Endodermal cell (in vitro differentiated cells): Measurements from ENCODE around the gene FBXW7. TPM values are rescaled to one million over a fixed set of nuclear protein-coding genes. Genes with fewer than 3 reads are reported as not detected.

Experiments used
- DNase-seq: peaks from one replicate; pipeline ENCODE4 v3.0.0-alpha.2; 2017
- H3K27ac ChIP-seq: 2 replicates; pipeline ENCODE4 v1.5.1; 2013; ENCODE audit warnings: mild to moderate bottlenecking, low read depth, low read length, moderate library complexity
- H3K27me3 ChIP-seq: 2 replicates; pipeline ENCODE4 v1.6.1; 2013; ENCODE audit warnings: mild to moderate bottlenecking, low read length, moderate library complexity; ENCODE audit not compliant: insufficient read depth, control insufficient read depth, poor library complexity, severe bottlenecking
- H3K36me3 ChIP-seq: 2 replicates; pipeline ENCODE4 v1.7.0; 2013; ENCODE audit warnings: mild to moderate bottlenecking, low read length, moderate library complexity; ENCODE audit not compliant: control insufficient read depth, insufficient read depth
- H3K4me1 ChIP-seq: one replicate; pipeline ENCODE4 v1.7.0; 2013; ENCODE audit warnings: low read length; ENCODE audit not compliant: control insufficient read depth, insufficient read depth
- H3K4me3 ChIP-seq: 2 replicates; pipeline ENCODE4 v1.5.1; 2013; ENCODE audit warnings: mild to moderate bottlenecking, low read length, moderate library complexity
- H3K9ac ChIP-seq: 2 replicates; pipeline ENCODE4 v1.6.1; 2013; ENCODE audit warnings: mild to moderate bottlenecking, low read length, moderate library complexity; ENCODE audit not compliant: poor library complexity, severe bottlenecking; ENCODE audit errors: extremely low read depth
- H3K9me3 ChIP-seq: 2 replicates; pipeline ENCODE4 v1.6.1; 2013; ENCODE audit warnings: mild to moderate bottlenecking, low read length, moderate library complexity; ENCODE audit not compliant: control insufficient read depth
- H3K27ac Mint-ChIP-seq: 2 replicates; pipeline ENCODE4 v1.8.0; 2020; ENCODE audit warnings: mixed read lengths
- H3K27me3 Mint-ChIP-seq: 2 replicates; pipeline ENCODE4 v1.8.0; 2021; ENCODE audit warnings: mild to moderate bottlenecking, mixed read lengths; ENCODE audit not compliant: insufficient read depth
- H3K36me3 Mint-ChIP-seq: 2 replicates; pipeline ENCODE4 v1.8.0; 2020; ENCODE audit warnings: low read depth, mixed read lengths
- H3K4me1 Mint-ChIP-seq: 2 replicates; pipeline ENCODE4 v1.8.0; 2020; ENCODE audit warnings: mixed read lengths
- H3K4me3 Mint-ChIP-seq: 2 replicates; pipeline ENCODE4 v1.8.0; 2020; ENCODE audit warnings: mild to moderate bottlenecking, moderate library complexity, mixed read lengths
- H3K9me3 Mint-ChIP-seq: 2 replicates; pipeline ENCODE4 v1.8.0; 2020; ENCODE audit warnings: mild to moderate bottlenecking, mixed read lengths
- CTCF ChIP-seq: fragments of 200-600 bp; sonication (generic); conservative IDR thresholded peaks from 2 replicates; pipeline ENCODE4 v1.5.0; 2021; ENCODE audit warnings: antibody characterized with exemption, mild to moderate bottlenecking
- WGBS, 2 experiments: methylation state at CpG; one replicate each; pipeline versions ENCODE4 v1.1.5 to v1.1.7; 2013; ENCODE audit warnings: missing lambda C conversion rate in 2 of 2, mixed read lengths in 1 of 2; ENCODE audit not compliant: insufficient coverage in 1 of 2, insufficient read length in 1 of 2; 5-methylcytosine and 5-hydroxymethylcytosine counted together
- total RNA-seq, 2 donors: library from RNA; stranded (reverse); fragmentation: NEBNext Ultra II Directional in 1 of 2; extraction: Animal tissue kit (Norgen Biotek cat#: 25700) in 1 of 2; gene quantifications; 2 replicates in 1 of 2; 3 replicates in 1 of 2; pipeline ENCODE4 v1.2.1, GENCODE V29; 2021

The FBXW7 gene
- total RNA-seq, 2 donors from 2014 or later = 34.3 to 34.4 TPM

- Mint-ChIP-seq H3K27ac (no peak overlapping the region), H3K4me1 (peaks cover 9% of the 10 kb centered on the region), H3K27me3 (no peaks in the 10 kb centered on the region), H3K9me3 (no peaks in the 10 kb centered on the region), H3K4me3 (no peak overlapping the region), H3K36me3 (peaks cover 3% of the 10 kb centered on the region)
- Histone ChIP-seq H3K4me3 (no peak overlapping the region), H3K27me3 (no peaks in the 10 kb centered on the region), H3K9ac (no peak overlapping the region), H3K27ac (no peak overlapping the region), H3K4me1 (no peaks in the 10 kb centered on the region), H3K9me3 (no peaks in the 10 kb centered on the region), H3K36me3 (no peaks in the 10 kb centered on the region)
- peak; percentile 92 for TF ChIP-seq CTCF
- peak; percentile 73 for DNase-seq
- 0% methylated on average over 1 of the region's 1 CpG for WGBS, 2 experiments
These were observed 35.0 kb downstream of the FBXW7 start for GRCh38 chr4:152500800-152501434.

GRCh38 chr4:152500275-152500674 is 35.6 kb downstream of the FBXW7 start:
- WGBS, 2 experiments = 86 to 96% methylated on average over 2 of the region's 2 CpGs
- no peak overlapping the region for H3K27ac Mint-ChIP-seq

GRCh38 chr4:152499344-152499743 is 36.5 kb downstream of the FBXW7 start:
- TF ChIP-seq CTCF = no peak
- Histone ChIP-seq H3K27me3 (no peaks in the 10 kb centered on the region), H3K4me3 (no peak overlapping the region), H3K9ac (no peak overlapping the region), H3K9me3 (no peaks in the 10 kb centered on the region), H3K27ac (no peak overlapping the region), H3K36me3 (no peaks in the 10 kb centered on the region), H3K4me1 (no peaks in the 10 kb centered on the region)
- Mint-ChIP-seq H3K4me3 (no peak overlapping the region), H3K9me3 (no peaks in the 10 kb centered on the region), H3K27ac (no peak overlapping the region), H3K4me1 (peaks cover 9% of the 10 kb centered on the region), H3K27me3 (no peaks in the 10 kb centered on the region), H3K36me3 (no peaks in the 10 kb centered on the region)
- no peak for DNase-seq
- WGBS, 2 experiments = 86 to 90% methylated on average over 2 of the region's 2 CpGs

More at GRCh38 chr4:152500275-152500674, 35.6 kb downstream of the FBXW7 start:
- Mint-ChIP-seq H3K9me3 (no peaks in the 10 kb centered on the region), H3K4me1 (peaks cover 9% of the 10 kb centered on the region), H3K36me3 (no peaks in the 10 kb centered on the region), H3K4me3 (no peak overlapping the region), H3K27me3 (no peaks in the 10 kb centered on the region)
- H3K4me1 ChIP-seq = no peaks in the 10 kb centered on the region
- H3K27ac ChIP-seq = no peak overlapping the region
- no peaks in the 10 kb centered on the region for H3K36me3 ChIP-seq
- no peak for DNase-seq
- no peaks in the 10 kb centered on the region for H3K9me3 ChIP-seq
- H3K4me3 ChIP-seq = no peak overlapping the region
- H3K9ac ChIP-seq = no peak overlapping the region
- no peak for TF ChIP-seq CTCF
- no peaks in the 10 kb centered on the region for H3K27me3 ChIP-seq
